Right kidney (tissue), 1 donor: ENCODE measurements around the gene KYNU.
"Not testable (repeated sequence)": the region's sequence is repeated elsewhere in the genome, so short reads cannot be mapped to it uniquely, and the experiment has no call there.

Source experiments
- DNase-seq: peaks from one replicate; pipeline ENCODE4 v3.0.0-alpha.2; 2016

Gene KYNU

GRCh38 chr2:142915502-142915901, 38.0 kb downstream of the KYNU start:
- DNase-seq, result no peak

GRCh38 chr2:142918624-142919023, 41.2 kb downstream of the KYNU start:
- no peak for DNase-seq

- DNase-seq, result no peak
Measured at GRCh38 chr2:142920571-142920970, 43.1 kb downstream of the KYNU start.

GRCh38 chr2:142926445-142926844, 49.0 kb downstream of the KYNU start:
- no peak for DNase-seq

- DNase-seq, result no peak
Measured at GRCh38 chr2:142930835-142931398, 53.5 kb downstream of the KYNU start.

GRCh38 chr2:142933916-142934315, 56.5 kb downstream of the KYNU start:
- no peak for DNase-seq

- DNase-seq, result no peak
Measured at GRCh38 chr2:142935563-142936089, 58.2 kb downstream of the KYNU start.

- DNase-seq, result no peak
Measured at GRCh38 chr2:142936629-142937028, 59.2 kb downstream of the KYNU start.

- no peak for DNase-seq
Measured at GRCh38 chr2:142937347-142937746, 59.9 kb downstream of the KYNU start.

- no peak for DNase-seq
Measured at GRCh38 chr2:142938240-142938639, 60.8 kb downstream of the KYNU start.

GRCh38 chr2:142940606-142941223, 63.3 kb downstream of the KYNU start:
- no peak for DNase-seq

GRCh38 chr2:142942690-142943089, 65.2 kb downstream of the KYNU start:
- no peak for DNase-seq

- no peak for DNase-seq
Measured at GRCh38 chr2:142944264-142944663, 66.8 kb downstream of the KYNU start.

GRCh38 chr2:142944721-142945120, 67.3 kb downstream of the KYNU start:
- DNase-seq, result no peak

- no peak for DNase-seq
Measured at GRCh38 chr2:142946941-142947340, 69.5 kb downstream of the KYNU start.

GRCh38 chr2:142948723-142949122, 71.3 kb downstream of the KYNU start:
- not testable (repeated sequence) for DNase-seq

GRCh38 chr2:142950323-142950722, 72.9 kb downstream of the KYNU start:
- not testable (repeated sequence) for DNase-seq

GRCh38 chr2:142951190-142952007, 73.9 kb downstream of the KYNU start:
- no peak for DNase-seq

GRCh38 chr2:142952018-142952417, 74.6 kb downstream of the KYNU start:
- DNase-seq, result no peak

- DNase-seq, result no peak
Measured at GRCh38 chr2:142952793-142953494, 75.5 kb downstream of the KYNU start.

GRCh38 chr2:142954493-142954892, 77.0 kb downstream of the KYNU start:
- no peak for DNase-seq

- no peak for DNase-seq
Measured at GRCh38 chr2:142957144-142957543, 79.7 kb downstream of the KYNU start.

GRCh38 chr2:142961202-142961601, 83.7 kb downstream of the KYNU start:
- no peak for DNase-seq
